Stimulated activated CD8-positive, alpha-beta memory T cell treated with anti-CD3 and anti-CD28 coated beads, Interleukin-15, amount 100 ng/mL, for 24 hours (primary cell): ENCODE data around the gene TUT4.

Experiments
- DNase-seq: peaks from one replicate; pipeline ENCODE4 v3.0.0-alpha.2; 2020; ENCODE audit warnings: low read depth

The TUT4 gene

DNA sequence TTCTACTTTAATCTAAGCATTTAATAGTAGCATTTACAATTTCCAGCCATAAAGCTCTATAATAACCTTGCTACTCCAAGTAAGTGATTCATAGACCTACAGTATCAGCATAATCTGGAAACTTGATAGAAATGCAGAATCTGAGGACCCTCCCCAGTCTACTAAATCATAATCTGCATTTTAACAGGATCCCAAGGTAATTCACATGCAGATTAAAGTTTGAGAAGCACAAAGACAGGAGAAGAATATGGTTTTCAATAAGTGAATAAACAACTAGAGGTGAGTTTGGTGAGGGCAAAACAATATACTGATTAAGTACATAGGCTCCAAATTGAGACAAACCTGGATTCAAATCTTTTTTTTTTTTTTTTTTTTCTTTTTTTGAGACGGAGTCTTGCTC, 91.1 kb downstream of the TUT4 start:
- DNase-seq, result no peak

GRCh38 chr1:52460694-52461093, 92.2 kb downstream of the TUT4 start:
- no peak for DNase-seq

- no peak for DNase-seq
These were observed 97.2 kb downstream of the TUT4 start for GRCh38 chr1:52455686-52456085.

- no peak for DNase-seq
These were observed 98.1 kb downstream of the TUT4 start for GRCh38 chr1:52454779-52455178.

DNA sequence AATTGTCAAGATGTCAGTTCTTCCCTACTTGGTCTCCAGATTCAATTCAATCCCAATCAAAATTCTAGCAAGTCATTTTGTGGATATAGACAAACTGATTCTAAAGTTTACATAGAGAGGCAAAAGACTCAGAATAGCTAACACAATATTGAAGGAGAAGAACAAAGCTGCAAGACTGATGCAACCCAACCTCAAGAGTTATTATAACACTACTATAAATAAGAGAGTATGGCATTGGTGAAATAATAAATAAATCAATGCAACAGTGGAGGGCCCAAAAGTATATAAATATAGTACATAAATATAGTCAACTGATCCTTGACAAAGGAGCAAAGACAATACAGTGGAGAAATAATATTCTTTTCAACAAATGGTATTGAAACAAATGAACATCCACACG, 98.8 kb downstream of the TUT4 start:
- no peak for DNase-seq

- DNase-seq, result no peak
These were observed 108.4 kb downstream of the TUT4 start for GRCh38 chr1:52444463-52444862.

GRCh38 chr1:52439976-52440375, 112.9 kb downstream of the TUT4 start:
- DNase-seq, result no peak

GRCh38 chr1:52436817-52437216, 116.1 kb downstream of the TUT4 start:
- no peak for DNase-seq

GRCh38 chr1:52435650-52436049, 117.2 kb downstream of the TUT4 start:
- DNase-seq, result no peak

- no peak for DNase-seq
These were observed 117.7 kb downstream of the TUT4 start for GRCh38 chr1:52435211-52435610.

DNA sequence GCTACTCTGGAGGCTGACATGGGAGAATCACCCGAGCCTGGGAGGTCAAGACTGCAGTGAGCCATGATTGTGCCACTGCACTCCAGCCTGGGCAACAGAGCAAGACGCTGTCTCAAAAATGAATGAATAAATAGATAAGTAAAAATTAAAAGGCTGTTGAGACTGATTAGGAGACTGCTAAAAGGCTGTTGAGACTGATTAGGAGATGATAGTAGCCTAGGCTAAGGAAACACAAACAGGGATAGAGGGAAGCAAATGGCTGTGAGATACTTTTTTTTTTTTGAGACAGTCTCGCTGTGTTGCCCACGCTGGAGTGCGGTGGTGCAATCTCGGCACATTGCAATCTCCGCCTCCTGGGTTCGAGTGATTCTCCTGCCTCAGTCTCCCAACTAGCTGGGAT, 120.1 kb downstream of the TUT4 start:
- DNase-seq, result no peak

DNA sequence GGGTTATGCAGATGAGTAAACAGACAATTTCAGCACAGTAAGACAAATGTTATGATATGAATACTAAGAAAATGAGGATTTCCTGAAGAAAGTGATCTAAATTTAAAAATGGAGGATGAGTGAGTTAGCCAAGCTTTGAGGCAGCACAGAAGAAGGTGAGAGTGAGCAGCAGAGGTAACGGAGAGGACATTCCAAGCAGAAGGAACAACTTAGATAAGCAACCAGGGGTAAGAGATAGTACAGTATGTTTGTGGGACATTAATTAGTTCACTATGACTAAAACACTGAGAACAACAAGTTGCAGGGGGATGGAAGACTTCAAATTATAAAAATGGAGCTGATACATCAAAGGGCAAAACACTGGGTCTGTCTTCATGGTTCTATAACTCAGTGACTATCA, 125.7 kb downstream of the TUT4 start:
- DNase-seq, result no peak

DNA sequence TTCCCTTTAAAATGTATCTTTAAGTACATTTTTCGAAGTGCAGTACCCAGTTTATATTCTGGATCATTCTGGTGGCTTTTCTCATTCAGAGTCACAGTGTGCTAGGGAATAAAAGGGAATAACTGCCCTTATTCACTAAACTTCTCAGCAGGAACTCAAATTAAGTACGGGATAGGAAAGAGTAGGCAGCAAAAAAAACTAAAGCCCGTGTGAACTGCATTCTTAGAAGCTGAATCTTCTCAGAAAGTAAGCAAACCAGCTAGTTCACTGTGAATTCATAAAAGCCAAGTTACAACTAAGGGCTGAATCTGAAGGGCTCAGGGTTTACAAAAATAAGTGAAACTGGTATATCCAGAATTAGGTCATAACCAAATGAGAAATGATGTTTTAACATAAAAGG, 126.5 kb downstream of the TUT4 start:
- no peak for DNase-seq

DNA sequence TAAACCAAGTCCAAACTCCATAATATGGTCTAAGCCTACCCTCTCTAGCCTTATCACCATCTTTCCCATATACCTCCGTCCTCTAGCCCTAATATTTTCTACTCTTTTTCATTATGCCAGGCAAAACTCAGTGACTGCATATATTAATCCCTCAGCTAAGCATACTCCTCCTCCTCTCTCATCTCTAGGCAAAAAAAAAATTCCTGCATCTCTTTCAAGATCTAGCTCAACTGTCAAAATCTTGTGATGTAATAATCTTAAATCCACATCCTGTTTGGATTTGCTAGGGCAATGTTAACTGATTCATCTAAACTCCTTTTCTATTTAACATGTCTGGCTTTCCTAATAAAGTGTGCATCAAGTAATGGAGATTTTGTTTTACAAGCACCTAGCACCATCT, 128.1 kb downstream of the TUT4 start:
- no peak for DNase-seq

DNA sequence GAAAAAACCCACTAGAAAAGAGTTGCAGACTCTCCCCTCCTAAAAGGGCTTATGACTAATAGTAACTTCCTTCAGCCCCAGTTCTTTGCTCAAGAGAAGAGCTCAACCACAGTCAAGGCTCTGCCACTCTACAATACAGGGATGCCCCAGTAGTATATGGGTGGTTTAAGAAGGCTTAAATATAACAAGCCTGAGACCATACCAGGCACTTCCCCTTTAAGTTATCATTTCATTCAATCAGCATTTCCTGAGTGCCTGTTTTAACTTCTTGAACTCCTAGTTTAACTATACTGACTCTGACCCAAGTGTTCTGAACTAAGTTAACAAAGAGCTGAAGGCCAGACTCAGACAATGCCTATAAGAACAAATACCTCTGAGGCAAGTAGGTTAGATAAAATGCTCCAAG, 128.7 kb downstream of the TUT4 start:
- DNase-seq, result no peak

- no peak for DNase-seq
These were observed 129.1 kb downstream of the TUT4 start for GRCh38 chr1:52423771-52424170.

GRCh38 chr1:52423055-52423454, 129.8 kb downstream of the TUT4 start:
- DNase-seq, result no peak

DNA sequence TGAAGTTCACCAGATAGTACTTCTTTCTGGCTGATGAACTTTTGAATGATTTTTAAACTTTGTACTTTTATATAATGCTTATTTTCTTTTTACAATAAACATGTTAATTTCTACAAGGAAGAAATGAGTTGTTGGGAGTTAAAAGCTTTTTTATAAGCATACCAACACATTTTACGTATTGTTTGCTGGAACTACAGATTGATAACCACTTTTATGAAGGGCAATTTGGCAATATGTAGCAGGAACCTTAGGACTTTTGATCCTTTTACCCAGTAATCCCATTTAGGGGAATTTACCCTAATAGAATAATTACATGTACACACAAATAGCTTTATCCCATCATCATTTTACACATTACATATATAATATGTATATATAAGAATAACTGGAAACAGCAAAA, 132.2 kb downstream of the TUT4 start:
- DNase-seq, result no peak

DNA sequence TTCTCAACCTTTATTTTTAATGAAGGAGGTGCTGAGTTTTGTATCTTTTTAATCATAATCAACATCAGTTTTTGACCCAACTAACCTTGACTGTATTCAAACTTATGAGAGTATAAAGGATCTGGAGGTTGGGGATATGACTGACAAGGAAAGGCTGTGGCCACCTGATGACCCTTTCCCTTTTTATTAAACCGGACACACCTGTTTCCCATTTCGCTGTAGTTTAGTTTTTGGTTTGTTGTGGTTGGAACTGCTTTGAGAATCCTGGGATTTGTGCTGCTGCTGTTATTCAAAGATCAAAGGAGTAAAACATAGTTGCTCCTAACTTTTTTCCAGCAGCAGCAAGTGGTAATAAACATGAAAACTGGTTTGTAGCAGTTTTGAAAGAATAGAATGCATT, 136.1 kb downstream of the TUT4 start:
- DNase-seq, result no peak

- DNase-seq, result no peak
These were observed 137.9 kb downstream of the TUT4 start for GRCh38 chr1:52414942-52415341.

GRCh38 chr1:52413410-52413989, 139.4 kb downstream of the TUT4 start:
- DNase-seq, result no peak

- no peak for DNase-seq
These were observed 147.9 kb downstream of the TUT4 start for GRCh38 chr1:52404975-52405338.

GRCh38 chr1:52404116-52404974, 148.5 kb downstream of the TUT4 start, which contains the start of the genes ORC1 and PRPF38A:
Gene ORC1 (minus strand): TSS chr1:52404423. CDS start chr1:52402223, 2,200 bp downstream.
Gene PRPF38A (plus strand): TSS chr1:52404602. CDS start chr1:52404750, 148 bp downstream.
- peak; percentile 94 for DNase-seq
